Right atrium auricular region (tissue), 2 donors: Measurements from ENCODE around the gene NDUFAF2. TPM values are rescaled to one million over a fixed set of nuclear protein-coding genes. Genes with fewer than 3 reads are reported as not detected.

ENCODE experiments used
- DNase-seq: peaks from one replicate; pipeline ENCODE4 v3.0.0-alpha.2; 2019; ENCODE audit warnings: low spot score
- H3K27ac ChIP-seq, 2 donors: fragments of 200-600 bp; sonication (generic); 1 replicate in 1 of 2; 2 replicates in 1 of 2; pipeline ENCODE4 v1.5.1; 2016 to 2019
- H3K27me3 ChIP-seq, 2 donors: fragments of 200-600 bp; sonication (generic); one replicate each; pipeline versions ENCODE4 v1.5.1 to v1.6.0; 2017 to 2019
- H3K36me3 ChIP-seq: fragments of 200-600 bp; sonication (generic); one replicate; pipeline ENCODE4 v1.5.1; 2016
- H3K4me1 ChIP-seq, 2 donors: fragments of 200-600 bp; sonication (generic); one replicate each; pipeline versions ENCODE4 v1.5.1 to v1.6.0; 2017 to 2019
- H3K4me3 ChIP-seq, 2 donors: fragments of 200-600 bp; sonication (generic); 1 replicate in 1 of 2; 2 replicates in 1 of 2; pipeline ENCODE4 v1.5.1; 2017 to 2019; ENCODE audit warnings: mild to moderate bottlenecking in 1 of 2, moderate library complexity in 1 of 2
- H3K9me3 ChIP-seq, 2 donors: fragments of 200-600 bp; sonication (generic); one replicate each; pipeline ENCODE4 v1.5.1; 2019
- total RNA-seq, 2 donors: library from RNA; depleted of rRNA; stranded (reverse); fragments of >200 nt; gene quantifications; one replicate each; pipeline ENCODE4 v1.1.0, GENCODE V29; 2016
- TF ChIP-seq, protein P1 (sequence below), 2 donors: fragments of 200-600 bp; sonication (generic); IDR thresholded peaks; one replicate each; pipeline ENCODE4 v1.5.1; 2019; ENCODE audit warnings: antibody characterized with exemption in 2 of 2

NDUFAF2 gene
- total RNA-seq, 2 donors from 2014 or later: 23.7 to 28.9 TPM

DNA sequence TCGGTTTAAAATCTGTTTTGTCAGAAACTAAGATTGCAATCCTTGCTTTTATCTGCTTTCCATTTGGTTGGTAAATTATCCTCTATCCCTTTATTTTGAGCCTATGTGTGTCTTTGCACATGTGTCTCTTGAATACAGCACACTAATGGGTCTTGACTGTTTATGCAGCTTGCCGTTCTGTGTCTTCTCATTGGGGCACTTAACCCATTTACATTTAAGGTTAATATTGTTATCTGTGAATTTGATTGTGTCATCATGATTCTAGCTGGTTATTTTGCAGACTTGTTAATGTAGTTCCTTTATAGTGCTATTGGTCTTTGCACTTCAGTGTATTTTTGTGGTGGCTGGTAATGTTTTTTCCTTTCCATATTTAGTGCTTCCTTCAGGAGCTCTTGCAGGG is 253.6 kb downstream of the NDUFAF2 start:
- Histone ChIP-seq H3K27ac (no peak overlapping the region), H3K9me3 (peaks cover 0 to 9% of the 10 kb centered on the region in 2 donors), H3K27me3 (no peaks in the 10 kb centered on the region), H3K36me3 (no peaks in the 10 kb centered on the region), H3K4me3 (no peak overlapping the region), H3K4me1 (no peaks in the 10 kb centered on the region)
- TF ChIP-seq, protein P1, sequence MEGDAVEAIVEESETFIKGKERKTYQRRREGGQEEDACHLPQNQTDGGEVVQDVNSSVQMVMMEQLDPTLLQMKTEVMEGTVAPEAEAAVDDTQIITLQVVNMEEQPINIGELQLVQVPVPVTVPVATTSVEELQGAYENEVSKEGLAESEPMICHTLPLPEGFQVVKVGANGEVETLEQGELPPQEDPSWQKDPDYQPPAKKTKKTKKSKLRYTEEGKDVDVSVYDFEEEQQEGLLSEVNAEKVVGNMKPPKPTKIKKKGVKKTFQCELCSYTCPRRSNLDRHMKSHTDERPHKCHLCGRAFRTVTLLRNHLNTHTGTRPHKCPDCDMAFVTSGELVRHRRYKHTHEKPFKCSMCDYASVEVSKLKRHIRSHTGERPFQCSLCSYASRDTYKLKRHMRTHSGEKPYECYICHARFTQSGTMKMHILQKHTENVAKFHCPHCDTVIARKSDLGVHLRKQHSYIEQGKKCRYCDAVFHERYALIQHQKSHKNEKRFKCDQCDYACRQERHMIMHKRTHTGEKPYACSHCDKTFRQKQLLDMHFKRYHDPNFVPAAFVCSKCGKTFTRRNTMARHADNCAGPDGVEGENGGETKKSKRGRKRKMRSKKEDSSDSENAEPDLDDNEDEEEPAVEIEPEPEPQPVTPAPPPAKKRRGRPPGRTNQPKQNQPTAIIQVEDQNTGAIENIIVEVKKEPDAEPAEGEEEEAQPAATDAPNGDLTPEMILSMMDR (IDR thresholded peaks at IDR 0.05): no peak
- no peak for DNase-seq

DNA sequence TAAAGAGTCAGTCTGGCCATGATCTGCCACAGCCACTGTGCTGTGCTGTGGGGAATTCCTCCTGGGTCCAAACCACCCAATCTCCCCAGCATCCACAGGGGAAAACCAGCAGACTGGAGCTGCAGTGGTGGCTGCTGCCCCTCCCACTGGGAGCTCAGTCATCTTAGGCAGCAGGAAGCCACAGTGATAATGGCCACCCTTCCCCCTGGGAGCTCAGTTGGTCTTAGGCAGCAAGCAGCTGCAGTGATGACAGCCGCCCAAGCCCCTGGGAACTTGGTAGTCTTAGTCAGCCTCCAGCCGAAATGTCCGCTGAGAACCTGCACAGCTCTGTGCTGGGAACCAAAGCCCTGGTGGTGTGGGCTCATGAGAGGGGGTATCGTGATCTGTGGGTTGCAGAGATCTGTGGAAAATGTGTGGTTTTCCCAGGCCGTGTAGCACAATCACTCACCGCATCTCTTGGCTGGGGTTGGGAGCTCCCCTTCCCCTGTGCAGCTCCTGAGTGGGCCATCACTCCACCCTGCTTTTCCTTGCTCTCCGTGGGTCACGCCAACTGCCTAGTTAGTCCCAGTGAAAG is 255.7 kb downstream of the NDUFAF2 start:
- Histone ChIP-seq H3K4me1 (no peaks in the 10 kb centered on the region), H3K27me3 (no peaks in the 10 kb centered on the region), H3K27ac (no peak overlapping the region), H3K4me3 (no peak overlapping the region), H3K9me3 (peaks cover 0 to 14% of the 10 kb centered on the region in 2 donors), H3K36me3 (no peaks in the 10 kb centered on the region)
- TF ChIP-seq, protein P1 (IDR thresholded peaks at IDR 0.05): no peak
- no peak for DNase-seq

DNA sequence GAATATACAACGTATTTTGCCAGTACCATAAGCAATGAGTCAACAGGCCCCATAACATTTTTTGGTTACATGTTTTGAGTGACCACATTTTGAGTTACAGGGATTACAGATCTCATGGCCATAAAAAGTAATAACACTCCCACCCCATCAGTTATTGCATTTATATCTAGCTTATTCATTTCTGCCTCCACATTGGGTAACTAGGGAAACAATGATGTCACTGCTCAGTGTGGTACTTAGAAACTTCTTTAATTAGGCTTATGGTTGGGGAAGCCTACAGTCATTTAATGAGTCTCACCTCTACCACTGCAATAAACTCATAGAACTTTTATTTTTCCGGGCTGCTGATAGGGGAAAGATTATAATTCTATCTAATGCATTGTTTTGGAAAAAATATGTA is 257.2 kb downstream of the NDUFAF2 start:
- H3K27me3 ChIP-seq: no peaks in the 10 kb centered on the region
- H3K27ac ChIP-seq: no peak overlapping the region
- DNase-seq: no peak
- H3K9me3 ChIP-seq: peaks cover 0 to 14% of the 10 kb centered on the region in 2 donors
- H3K4me3 ChIP-seq: no peak overlapping the region
- no peaks in the 10 kb centered on the region for H3K36me3 ChIP-seq
- TF ChIP-seq, protein P1 (IDR thresholded peaks at IDR 0.05): no peak
- no peaks in the 10 kb centered on the region for H3K4me1 ChIP-seq

Other genes starting within 250 kb of the NDUFAF2 start
- gene DEPDC1B, start 245.0 kb upstream of the NDUFAF2 start, total RNA-seq: under 1 TPM in 1 of 2 donors, not detected in 1; 0.16 TPM
- 1 to 10 TPM in 1 of 2 donors, under 1 TPM in 1; 0.43 to 1.5 TPM for gene ELOVL7, start 100.9 kb upstream of the NDUFAF2 start, total RNA-seq
- gene ERCC8, start 135 bp upstream of the NDUFAF2 start, total RNA-seq: 1 to 10 TPM; 6.0 to 9.2 TPM
- 10 to 100 TPM; 15.5 to 26.8 TPM for gene SMIM15, start 217.3 kb downstream of the NDUFAF2 start, total RNA-seq